HUDEP-2 (cell line): ENCODE data around the gene FLT4.

Experiments
- DNase-seq, 76 experiments: peaks; one replicate each; lab custom pipeline; 2025; ENCODE audit not compliant: unreplicated experiment in 76 of 76; lab: John Stamatoyannopoulos, UW

The FLT4 gene

DNA sequence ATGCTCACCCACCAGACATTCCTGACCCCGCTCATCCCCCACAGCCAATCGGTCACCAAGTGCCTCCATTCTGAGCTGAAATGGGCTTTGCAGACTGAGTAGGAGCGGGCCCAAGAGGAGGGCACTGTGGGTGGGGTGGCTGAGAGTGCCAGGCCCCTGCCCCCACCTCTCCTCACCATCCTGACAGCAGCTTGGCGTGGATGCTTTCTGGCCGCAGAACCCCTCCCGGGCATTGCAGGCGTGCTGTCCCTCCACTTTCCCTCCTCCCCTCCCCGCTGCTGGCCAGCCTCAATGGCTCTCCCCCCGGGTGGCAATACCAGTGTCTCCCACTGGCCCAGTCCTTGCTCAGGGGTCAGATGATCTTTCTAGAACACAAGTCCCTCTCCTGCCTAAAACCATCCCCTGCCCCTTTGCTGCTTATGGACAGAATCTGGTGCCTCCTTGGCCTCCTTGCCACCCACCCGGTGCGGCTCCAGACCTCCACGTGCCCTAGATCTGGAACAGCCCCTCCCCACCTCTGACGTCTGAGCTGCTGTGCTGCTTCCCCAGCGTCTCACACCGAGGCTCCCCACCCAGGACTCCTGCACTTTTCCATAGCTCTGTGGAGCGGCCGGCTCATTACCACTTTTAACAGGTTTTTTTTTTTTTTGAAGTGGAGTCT, 6.1 kb downstream of the FLT4 start:
- no peak for DNase-seq

DNA sequence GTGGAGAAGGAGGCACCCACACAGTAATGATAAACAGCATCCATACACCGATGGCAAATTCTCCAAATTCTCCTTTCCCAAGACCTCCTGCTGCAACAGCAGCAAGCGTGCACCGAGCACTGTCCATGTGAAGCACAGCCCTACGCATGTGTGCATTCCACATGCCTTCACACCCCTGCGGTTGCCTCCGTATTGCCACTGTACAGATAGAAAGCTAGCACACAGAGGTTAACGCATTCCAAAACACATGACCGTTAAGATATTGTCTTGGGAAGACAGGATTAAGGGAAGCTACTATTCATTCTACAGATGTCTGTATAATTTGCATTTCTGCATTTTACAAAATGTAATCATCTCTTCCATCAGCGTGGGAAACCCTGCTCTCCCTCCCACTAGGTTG, 6.6 kb downstream of the FLT4 start:
- no peak for DNase-seq

DNA sequence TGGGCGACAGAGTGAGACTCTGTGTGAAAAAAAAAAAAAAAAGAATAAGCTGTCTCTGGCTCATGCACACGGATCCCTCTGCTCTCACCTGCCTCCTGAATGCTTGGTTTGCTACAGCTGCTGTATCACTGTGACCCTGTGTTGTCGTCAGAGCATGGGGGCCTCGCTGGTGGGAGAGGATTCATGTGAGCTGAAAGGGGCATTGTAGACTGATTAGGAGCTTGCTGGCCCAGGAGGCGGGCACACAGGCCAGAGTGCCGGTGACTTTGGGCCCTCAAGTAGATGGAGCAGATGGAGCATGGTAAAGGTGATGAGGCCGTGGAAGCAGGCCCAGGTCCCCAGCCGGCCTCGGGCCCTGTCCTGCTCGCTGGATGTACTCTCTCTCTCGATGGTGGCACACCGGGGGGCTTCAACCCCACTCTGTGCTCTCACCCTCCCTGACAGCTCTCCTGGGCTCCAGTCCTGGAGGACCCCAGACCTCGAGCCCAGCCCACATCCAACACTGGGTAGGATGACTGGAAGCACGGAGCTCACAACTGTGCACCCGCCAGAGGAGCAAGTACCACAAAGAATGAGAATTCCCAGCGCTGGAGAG, 7.1 kb downstream of the FLT4 start:
- no peak for DNase-seq

DNA sequence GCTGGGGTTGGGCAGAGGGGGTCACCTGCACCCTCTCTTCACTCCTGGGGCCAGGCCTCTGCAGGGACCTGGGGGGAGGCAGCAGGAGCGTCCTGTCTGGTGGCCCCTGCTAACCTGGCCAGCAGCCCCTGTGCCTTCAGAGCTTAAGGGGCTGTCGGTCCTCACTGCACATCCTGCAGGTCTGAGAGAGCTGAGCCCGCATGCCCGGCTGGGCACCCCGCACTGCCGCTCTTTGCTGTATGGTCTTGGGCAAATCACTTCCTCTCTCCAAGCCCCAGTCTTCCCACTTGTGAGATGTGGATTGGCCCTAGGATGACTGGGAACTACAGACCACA, 7.9 kb downstream of the FLT4 start:
- no peak for DNase-seq

DNA sequence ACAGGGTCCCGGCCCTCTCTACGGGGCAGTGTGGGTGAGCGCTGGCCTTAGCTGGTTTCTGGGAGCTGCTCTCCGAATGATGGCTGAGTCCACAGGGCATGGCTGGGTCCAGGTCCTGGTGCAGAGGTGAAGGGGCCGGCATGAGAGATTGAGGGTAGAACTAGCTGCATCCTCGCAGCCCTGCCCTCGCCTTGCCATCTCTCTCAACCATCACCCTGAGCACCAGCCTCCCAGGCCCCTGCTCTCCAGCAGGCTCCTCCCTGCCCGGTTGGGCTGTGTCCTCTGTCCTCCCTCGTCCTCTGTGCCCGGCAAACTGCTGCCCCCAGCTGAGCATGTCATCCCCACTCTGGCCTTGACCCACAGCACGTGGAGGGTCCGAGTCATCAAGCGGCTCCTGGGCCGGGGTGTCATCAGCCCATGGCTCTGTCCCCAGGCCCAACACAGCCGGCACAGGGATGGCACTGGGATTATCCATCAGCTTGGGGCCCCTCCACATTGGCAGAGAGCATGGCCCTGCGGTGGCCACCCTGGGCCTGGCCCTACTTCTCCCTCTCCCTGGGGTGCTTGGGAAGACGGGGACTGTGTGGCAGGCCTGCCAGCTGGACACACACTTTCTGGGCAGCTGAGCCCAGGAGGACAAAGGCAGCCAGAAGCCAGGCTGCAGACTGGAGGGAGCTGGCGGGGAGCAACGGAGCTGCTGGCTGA, 8.4 kb downstream of the FLT4 start:
- DNase-seq: no peak

DNA sequence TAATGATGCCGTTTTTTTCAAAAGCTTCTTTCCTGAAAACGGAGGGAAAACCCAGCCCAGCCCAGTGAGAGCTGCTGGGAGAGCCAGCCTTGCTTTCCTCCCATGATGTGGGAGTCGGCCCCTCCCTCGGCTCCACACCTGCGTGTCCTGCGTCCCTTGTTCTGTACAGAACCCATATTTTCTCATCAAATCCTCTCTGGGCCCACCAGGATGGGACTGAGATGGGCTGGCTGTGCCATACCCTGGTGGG, 8.9 kb downstream of the FLT4 start:
- no peak for DNase-seq

DNA sequence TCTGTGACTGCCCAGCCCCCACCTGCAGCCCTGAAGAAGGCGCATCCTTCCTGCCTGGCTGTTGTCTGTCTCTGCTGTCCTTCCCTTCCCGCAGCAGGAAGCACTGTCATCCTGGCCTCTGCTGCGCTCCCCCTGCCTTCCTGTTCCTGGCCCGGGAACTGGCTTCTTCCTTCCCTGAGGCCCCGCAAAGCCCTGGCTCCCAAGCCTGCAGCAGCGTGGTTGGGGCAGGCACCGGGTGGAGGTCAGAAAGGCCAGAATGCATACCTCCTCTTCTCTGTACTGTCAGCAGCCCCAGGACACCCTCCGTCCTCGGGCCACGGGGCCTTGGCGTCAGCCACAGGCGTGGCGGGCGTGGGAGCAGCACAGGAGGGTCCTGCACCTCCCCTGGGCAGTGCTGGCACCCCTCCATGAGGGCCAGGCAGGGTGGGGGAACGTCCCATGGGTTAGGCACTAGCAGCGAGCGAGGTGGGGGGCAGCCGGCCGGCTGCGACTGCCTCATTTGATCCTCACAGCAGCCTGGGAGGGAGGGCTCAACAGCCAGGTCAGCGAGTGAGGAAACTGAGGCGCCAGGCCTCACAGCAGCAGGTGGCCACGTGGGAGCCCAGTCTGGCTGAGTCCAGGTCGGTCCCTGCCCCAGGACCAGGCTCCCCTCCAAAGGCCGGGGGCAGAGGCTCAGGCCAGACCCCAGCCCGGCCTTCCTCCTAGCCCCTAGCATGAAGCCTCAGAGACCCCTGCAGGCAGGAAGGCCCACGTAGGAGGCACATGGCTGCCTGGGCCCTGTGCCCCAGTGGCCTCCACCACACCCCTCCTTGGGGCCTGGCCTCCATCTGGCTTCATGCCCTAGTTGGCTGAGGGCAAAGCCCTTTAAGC, 9.4 kb downstream of the FLT4 start:
- DNase-seq: peak in 2 of 76 experiments; percentile 3 to 26

DNA sequence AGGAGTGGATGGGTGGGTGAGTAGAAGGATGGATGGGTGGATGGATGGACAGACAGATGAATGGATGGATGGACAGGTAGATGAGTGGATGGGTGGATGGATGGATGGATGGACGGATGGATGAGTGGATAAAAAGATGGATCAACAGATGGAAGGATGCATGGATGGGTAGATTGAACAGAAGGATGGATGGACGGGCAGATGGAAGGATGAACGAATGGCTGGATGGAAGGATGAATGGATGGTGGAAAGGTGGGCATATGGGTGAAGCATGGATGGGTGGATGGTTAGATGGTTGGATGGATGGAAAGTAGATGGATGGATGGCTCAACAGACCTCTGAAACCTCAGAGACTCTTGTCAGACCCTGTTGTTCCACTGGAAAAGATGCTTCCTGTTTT, 10.1 kb downstream of the FLT4 start:
- no peak for DNase-seq

DNA sequence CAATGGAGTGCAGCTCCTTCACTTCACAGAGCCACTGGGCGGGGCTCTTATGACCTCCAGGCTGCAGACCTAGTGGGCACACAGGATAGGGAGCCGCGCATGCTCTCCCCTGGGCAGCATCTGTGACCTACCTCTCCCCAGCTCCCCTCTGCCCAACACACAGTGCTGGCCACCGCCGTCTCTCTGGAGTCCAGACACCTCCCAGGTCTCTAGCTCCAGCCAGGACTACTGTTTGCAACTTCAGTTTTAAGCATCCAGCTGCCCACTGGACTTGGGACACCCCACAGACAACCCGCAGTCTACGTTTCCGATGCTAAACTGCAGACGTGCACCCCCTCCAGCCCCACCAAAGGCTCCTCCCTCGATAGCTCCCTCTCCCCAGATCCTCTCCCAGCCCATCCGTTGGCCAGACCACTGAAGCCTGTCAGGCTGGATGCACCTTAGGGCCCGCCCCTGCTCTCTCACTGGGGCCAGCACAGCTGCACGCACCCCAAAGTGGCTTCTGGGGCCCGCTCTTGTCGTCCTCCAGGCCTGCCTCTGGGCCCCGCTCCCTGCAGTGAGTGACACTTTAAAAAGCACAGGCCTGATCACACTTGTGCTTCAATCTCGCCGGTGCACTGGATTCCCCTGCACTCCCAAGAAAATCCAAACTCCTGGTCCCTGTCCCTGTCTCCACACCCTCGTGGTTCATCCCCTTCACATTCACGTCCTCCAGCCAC, 11.3 kb downstream of the FLT4 start:
- no peak for DNase-seq

DNA sequence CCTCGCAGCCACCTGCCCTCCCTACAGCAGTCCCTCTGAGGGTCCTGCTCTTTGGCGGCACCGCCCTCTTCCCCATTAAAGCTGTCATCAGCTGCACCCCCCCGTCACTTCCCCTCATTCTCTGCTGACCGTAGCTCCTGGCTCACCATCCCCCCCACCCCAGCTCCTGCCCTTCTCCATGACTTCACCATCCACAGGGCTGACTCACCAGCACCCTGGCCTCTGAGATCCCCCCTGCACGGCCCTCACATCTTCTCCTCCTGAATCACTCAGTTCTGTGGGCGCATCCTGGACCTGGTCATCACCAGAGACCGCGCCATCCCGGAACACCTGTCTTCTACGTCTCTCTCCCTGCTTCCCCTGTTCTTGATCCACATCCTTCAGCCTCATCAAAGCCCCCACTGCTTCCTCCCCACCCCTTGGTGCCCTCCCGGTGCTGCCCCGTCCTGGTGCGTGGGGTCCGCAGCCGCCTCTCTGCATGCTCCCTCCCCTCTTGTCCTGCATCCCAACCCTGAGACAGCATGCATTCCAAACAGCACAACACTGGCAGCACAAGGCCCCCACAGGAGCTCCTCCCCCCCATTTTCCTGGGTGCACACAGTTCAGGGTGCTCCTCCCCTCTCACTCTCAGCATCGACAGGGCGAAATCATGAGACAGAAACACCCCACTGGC, 12.9 kb downstream of the FLT4 start:
- DNase-seq: no peak

DNA sequence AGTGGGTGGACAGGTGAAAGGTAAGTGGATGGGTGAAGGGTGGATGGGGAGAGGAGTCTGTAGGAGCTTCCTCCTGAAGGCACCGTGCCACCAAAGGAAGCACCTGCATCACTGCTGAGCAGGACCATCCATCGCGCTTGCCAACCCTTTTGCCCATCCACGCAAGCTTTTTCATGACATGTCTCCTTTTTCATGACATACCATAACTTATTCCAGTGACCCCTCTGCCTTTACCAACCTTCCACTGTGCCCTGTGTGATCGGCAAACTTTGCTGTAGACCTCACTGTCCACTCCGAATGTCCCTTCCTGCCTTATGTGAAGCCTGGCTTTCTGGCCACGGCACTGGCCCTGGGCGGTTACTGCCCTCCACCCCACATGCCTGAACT, 13.4 kb downstream of the FLT4 start:
- DNase-seq: no peak

DNA sequence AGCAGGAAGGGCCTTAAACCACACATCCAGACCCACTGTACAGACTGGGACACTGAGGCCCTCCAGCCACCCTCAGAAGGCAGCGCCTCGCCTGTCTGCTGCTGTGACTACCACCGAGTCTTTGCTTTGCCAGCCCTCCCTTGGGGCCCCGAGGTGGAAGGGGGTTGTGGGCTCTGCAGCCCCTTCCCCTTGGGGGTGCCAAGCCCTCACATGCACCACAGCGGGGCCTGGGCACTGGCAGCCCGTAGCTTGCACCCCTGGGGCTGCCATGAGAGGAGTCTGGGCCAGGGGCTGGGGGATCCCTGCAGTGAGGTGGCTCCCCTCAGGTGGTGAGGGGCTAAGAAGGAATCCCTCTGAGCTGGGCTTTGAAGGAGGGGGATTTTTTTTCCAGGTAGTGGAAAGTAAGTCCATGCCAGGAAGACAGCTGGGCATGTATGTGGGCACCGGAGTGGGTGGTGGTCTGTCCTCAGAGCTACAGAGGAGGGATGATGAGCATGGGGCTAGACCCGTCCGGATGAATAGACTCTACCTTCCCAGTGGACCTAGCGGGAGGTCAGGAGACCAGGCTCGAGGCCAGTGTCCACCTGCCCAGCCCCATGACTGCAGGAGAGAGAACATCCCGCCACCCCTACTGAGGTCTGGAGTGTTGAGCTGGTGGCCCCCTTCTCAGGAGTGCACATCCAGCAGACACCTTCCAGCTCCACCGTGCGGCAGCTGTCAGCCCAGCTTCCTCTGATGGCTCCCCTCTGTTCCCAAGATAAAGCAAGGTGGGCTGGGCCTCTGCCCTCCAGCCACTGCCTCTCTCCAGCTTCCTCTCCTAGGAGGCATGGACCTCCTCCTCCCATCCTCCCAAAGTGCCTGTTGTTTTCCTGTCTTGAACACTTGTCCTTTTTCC, 15.9 kb downstream of the FLT4 start:
- no peak for DNase-seq

DNA sequence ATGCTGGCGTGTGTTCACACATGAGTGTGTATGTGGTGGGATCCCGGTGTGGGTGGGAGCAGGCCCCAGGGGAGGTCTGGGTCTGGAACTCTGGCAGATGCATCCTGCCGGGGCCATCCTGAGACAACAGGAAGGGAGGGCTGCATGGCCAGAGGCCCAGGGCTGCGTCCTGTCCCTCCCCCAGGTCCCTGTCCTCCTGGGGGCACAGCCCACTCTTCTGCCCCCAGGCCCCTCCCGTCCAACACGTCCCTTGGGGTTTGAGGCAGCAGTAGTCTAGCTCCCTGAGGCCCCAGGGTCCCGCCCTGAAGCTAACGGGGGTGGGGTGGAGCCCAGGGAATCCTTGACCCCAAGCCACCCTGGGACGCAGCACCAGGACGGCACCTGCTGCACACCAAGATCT, 16.6 kb downstream of the FLT4 start:
- DNase-seq: no peak

DNA sequence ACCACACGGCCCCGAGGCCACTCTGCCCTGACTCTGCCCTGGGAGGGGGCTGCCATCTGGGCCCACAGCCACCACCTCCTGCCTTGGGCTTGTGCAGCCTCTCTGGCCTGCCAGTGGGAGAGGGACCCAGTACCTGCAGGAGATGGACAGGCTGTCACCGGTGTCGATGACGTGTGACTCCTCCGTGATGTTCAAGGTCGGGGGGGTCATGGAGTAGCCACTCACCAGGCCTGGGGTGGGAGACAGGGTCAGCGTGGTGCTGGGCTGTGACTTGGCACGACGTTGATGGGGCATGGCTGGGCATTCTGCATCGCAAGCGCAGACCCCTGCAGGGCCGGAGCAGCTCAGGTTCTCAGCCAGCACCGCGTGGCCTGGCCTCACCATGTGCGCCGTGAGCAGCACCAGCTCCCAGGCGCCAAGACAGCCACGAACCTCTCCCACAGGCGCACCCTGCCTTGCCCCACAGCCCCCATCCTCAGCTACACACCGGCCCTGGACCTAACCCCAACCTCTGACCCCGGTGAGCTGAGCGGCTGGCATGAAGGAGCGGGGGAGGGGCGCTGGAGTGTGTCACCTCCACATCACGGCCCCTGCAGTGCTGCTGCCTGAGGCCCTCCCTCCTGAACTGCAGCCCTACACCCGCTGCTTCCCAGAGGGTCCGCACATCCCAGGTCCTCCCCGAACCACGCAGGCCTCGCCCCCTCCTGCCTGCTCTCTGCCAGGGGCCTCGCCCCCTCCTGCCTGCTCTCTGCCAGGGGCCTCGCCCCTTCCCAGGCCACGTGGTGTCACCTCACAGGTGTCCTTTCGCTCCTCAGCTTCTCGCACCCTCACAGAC, 17.6 kb downstream of the FLT4 start:
- DNase-seq: no peak

DNA sequence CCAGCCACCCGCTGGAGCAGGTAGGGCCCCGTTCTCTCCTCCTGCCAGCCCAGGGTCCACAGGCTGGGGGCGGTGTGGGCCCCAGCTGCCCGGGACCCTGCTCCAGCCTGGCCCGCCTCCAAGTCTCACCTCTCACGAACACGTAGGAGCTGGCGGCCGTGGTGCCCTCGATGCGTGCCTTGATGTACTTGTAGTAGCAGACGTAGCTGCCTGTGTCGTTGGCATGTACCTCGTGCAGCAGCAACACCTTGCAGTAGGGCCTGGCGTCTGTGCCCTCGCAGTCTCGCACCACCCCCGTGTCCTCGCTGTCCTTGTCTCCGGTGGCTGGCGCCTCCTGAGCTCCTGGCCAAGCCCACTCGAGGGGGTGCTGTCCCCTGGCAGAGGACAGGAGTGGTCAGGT, 19.0 kb downstream of the FLT4 start:
- DNase-seq: no peak

DNA sequence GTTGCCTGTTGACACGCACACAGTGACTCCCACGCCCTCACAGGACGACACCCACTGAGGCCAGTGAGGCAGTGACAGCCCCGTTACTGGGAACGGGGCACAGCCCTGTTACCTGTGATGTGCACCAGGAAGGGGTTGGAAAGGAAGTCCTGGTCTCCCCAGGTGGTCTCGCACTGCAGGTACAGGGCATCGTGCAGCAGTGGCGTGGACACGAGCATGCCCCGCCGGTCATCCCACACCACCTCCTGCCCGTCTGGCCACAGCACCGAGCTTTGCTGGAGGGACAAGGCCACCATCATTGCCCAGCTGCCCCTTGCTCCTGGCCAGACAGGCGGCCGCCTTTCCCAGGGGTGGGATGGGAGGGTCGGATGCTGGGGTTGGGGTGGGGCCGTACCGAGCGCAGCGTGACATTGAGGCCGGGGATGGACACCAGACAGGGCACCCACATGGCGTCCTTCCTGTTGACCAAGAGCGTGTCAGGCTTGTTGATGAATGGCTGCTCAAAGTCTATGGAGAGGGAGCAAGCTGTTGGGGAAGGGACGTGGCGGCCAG, 19.5 kb downstream of the FLT4 start:
- DNase-seq: no peak

DNA sequence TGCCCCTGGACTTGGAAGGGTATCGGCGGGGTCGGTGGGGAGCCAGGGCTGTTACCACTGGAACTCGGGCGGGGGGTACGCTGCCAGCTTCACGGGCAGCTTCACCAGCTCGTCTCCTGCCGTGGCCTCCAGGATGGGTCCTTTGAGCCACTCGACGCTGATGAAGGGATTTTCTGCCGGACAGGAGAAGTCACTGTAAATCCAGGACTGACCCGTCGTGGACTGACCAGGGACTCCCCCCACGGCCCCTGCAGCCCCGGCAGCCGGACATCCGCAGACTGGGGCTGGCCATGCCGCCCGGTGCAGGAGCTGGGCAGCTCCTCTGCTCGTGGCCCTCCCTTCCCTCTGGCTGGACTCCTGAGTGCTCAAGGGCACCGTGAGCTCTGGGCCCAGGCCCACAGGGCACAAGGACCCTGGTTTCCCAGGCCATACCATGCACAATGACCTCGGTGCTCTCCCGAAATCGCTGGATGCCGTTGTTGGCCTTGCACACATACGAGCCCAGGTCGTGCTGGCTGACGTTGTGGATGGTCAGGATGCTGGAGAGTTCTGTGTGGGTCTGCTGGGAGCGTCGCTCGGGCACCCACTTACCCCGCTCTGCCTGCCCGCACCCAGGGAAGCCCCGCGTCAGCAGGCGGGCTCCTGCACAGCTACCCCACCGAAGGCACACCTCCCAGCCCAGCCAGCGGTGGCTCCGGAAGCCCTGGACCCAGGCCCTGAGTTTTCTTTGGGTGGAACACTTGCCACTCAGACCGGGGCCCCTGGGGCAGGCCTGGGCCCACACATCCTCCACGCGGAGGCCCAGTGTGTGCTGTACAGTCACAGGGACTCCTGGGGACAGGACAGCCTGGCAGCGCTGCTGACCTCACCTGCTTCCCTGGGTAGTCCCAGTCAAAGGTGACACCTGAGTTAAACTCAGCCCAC, 20.3 kb downstream of the FLT4 start:
- DNase-seq: no peak
